Dermis blood vessel endothelial cell (primary cell): ENCODE results near the gene PTOV1. TPM values are rescaled to one million over a fixed set of nuclear protein-coding genes. Genes with fewer than 3 reads are reported as not detected.

Experiments
- DNase-seq: peaks from one replicate; pipeline ENCODE4 v3.0.0; 2010
- total RNA-seq: library from RNA; depleted of rRNA; stranded (reverse); fragments of >200 nt; gene quantifications from 2 replicates; pipeline ENCODE4 v1.2.3, GENCODE V29; 2014

The PTOV1 gene
- total RNA-seq, 1 donor from 2014 or later, result 57.2 TPM

GRCh38 chr19:49890349-49891311 is 39.7 kb downstream of the PTOV1 start:
- DNase-seq, result no peak

DNA sequence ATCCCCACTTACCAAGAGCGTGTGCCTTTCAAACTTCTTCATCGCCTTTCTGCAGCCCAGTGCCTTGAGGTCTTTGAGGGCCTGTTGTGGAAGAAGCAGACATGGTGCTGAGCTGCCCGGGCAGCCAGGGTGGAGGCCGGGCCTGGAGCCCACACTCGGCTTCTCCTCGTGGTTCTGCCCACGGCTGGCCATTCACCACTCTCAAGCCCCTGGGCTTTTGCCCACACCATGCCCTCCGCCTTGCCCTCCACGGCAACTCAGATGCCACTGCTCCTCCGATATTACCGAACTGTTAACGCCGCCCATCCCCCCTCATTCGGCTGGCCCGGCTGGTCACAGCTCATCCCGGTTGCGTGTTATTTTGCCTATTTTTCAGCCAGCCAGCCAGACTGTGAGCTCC is 40.4 kb downstream of the PTOV1 start:
- no peak for DNase-seq

- DNase-seq, result no peak
These were observed 41.8 kb downstream of the PTOV1 start for GRCh38 chr19:49892716-49893115.

DNA sequence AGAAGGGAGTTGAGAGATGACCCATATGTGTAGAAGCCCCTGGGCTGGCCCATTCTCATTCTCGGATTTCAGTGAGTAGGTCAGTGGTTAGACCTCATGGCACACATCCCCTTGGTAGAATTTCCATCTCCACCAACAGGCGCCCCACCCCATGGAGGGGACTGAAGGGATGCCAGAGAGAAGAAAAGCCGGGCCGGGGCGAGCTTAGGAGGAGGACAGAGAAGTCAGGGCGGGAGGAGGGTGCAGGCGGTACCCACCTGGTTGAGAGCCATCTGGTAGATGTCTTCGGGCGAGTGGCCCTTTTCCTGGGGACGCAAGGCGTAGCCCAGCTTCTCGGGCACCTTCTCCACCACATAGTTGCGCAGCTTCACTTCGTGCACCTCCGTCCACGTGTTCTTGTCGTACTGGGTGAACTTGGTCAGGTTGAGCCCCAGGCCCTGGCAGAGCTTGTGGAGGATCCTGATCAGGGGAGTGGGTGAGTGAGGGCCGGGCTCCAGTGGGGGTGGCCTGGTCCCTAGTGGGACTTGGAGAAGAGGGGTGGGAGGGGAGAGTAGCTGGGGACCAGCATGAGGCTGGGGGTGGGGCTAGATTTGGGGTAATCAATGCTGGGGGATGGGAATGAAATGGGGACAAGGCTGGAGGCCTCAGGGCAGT is 43.2 kb downstream of the PTOV1 start:
- DNase-seq, result no peak

- DNase-seq, result no peak
These were observed 44.1 kb downstream of the PTOV1 start for GRCh38 chr19:49894879-49895565.

GRCh38 chr19:49895566-49896297 is 44.8 kb downstream of the PTOV1 start:
- DNase-seq, result no peak

GRCh38 chr19:49896863-49897621 is 46.1 kb downstream of the PTOV1 start, which contains the start of gene IL4I1:
Gene IL4I1 (minus strand): TSS chr19:49896887. CDS start chr19:49896160, 727 bp downstream.
- peak; percentile 77 for DNase-seq

DNA sequence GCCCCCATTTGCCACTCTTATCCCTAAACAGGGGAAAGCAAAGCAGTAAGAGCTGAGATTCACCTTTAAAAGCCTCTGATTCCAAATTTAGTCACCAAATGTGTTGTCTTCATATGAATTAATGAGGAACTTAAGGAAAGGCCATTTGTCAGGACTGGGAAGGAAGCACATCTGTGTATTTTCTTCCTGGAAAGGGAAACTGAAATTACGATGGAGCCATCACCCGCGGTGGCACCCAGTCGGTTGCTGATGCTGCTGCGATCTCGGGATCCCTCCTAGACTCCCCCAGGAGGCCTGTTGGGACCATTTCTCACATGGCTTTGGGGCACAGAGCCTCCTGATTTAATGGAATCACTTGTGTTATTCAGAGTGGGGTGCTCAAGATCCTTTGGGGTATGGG is 53.2 kb downstream of the PTOV1 start:
- DNase-seq, result no peak

DNA sequence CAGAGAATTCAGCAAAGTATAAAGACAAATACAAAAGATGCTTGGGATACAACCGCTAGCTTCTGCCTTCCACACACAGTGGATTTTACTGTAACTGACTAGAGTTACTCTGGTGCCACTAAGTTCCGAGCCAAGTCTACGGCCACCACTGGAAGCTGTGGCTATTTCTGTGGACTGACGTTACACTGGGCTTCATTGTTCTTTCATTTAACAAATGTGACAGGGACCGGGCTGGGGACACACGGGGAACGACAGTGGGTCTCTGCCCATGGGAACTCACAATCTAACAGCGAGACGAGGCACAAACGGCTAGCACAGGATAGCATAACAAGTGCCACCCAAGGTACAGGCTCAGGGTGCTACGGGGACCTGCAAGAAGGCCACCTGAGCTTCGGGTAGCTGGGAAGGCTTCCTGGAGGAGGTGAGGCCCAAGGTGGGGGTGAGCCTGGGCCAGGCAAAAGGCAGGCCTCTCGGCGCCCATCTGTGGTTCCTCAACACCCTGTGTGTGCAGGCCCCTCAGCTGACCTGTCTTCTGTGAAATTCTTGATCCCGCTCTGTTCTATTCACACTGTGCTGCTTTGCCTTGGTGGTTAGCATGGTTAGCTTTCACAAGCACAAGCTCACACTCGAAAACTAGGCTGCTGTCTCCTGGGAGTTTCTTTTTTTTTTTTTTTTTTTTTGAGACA is 56.1 kb downstream of the PTOV1 start:
- no peak for DNase-seq

DNA sequence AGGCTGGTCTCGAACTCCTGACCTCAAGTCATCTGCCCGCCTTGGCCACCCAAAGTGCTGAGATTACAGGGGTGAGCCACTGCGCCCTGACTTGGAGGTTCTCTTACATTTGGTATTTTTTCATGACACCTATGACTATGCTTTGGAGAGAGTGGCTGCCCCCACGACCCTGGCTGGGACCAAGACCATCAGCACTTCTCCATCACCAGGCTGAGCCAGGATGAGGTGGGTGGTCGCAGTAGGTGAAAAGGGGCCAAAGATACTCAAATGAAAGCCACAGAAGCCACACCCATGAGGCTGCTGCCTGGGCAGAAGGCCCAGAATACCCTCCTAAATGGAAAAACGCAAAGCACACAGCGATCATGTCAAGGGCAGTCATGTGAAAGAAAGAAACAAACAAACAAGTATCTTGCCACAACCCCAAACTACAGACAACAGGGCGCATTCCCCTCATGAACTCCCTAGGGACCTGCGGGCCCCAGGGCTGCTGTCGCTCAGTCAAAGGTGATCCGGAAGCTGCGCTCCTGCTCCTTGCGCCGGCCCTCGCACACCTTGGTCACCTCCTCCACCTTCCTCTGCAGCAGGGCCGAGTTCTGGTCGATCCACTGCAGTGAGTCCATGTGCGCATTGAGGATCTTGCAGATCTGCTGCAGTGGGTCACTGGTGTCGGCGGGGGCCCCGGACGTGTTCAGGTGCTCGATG is 56.9 kb downstream of the PTOV1 start:
- DNase-seq, result no peak

DNA sequence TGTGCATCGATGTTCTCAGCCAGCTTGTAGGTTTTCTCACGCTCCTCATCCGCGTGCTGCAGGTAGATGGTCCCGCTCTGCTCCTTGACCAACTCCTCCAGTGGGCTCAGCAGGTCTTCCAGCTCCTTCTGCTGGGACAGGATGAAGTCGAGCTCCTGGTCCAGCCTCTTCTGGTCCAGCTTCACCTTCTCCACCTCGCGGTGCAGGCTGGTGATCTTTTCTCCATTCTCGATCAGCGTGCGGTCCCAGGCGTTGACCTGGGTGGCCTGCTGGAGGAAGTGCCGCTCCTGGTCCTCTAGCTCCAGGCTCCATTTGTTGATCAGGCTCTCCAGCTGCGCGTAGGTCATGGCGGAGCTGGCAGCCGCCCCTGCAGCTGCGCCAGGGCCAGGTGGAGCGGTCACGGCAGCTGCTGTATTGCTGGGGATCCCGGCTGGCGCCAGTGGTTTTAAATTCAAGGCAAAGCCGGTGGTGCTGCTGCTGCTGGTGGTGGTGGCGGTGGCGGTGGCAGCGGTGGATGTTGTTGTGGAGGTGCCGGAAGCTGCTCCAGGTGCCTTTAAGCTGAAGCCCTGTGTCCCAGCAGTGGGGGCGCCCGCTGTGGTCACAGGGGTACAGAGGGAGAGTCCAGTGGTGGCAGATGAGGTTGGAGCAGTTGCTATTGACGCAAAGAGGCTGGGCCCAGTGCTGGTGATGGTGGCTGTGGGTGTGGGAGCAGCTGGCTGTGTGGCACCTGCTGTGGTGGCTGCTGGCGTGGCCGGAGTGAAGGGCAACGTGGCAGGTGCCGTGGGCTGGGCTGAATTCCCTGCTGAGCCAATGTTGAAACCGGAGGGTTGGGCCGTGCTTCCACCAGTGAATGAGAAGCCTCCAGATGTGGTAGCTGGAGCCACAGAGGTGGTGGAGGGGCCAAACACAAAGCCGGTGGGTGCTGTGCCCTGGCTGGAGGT is 57.8 kb downstream of the PTOV1 start:
- DNase-seq, result no peak

GRCh38 chr19:49910179-49910578 is 59.2 kb downstream of the PTOV1 start:
- no peak for DNase-seq

Other genes with a start within 250 kb of the PTOV1 start
- gene RRAS, start 211.0 kb upstream of the PTOV1 start, total RNA-seq, result 24.3 and 28.6 TPM in 2 replicates
- gene SCAF1, start 208.9 kb upstream of the PTOV1 start, total RNA-seq, result 11.9 and 26.5 TPM in 2 replicates
- 47.3 and 79.9 TPM in 2 replicates for gene IRF3, start 185.3 kb upstream of the PTOV1 start, total RNA-seq
- 3.1 and 9.2 TPM in 2 replicates for gene BCL2L12, start 185.2 kb upstream of the PTOV1 start, total RNA-seq
- gene PRMT1, start 173.9 kb upstream of the PTOV1 start, total RNA-seq, result 282 and 338 TPM in 2 replicates
- gene ADM5, start 161.6 kb upstream of the PTOV1 start, total RNA-seq, result 0.70 and 1.5 TPM in 2 replicates
- 19.1 and 19.5 TPM in 2 replicates for gene CPT1C, start 160.0 kb upstream of the PTOV1 start, total RNA-seq
- gene TSKS, start 87.9 kb upstream of the PTOV1 start, total RNA-seq, result 0.17 TPM in 1 of 2 replicates, not detected in the other
- gene AP2A1, start 84.2 kb upstream of the PTOV1 start, total RNA-seq, result 52.1 and 129 TPM in 2 replicates
- 19.2 and 22.4 TPM in 2 replicates for gene FUZ, start 37.9 kb upstream of the PTOV1 start, total RNA-seq
- 13.4 and 34.4 TPM in 2 replicates for gene MED25, start 32.9 kb upstream of the PTOV1 start, total RNA-seq
- gene PNKP, start 16.4 kb downstream of the PTOV1 start, total RNA-seq, result 44.3 and 60.4 TPM in 2 replicates
- gene AKT1S1, start 26.2 kb downstream of the PTOV1 start, total RNA-seq, result 9.9 and 13.0 TPM in 2 replicates
- gene TBC1D17, start 26.5 kb downstream of the PTOV1 start, total RNA-seq, result 7.5 and 13.8 TPM in 2 replicates
- gene IL4I1, start 45.7 kb downstream of the PTOV1 start, total RNA-seq, result 2.1 and 3.6 TPM in 2 replicates
- 3.2 and 3.5 TPM in 2 replicates for gene ATF5, start 78.0 kb downstream of the PTOV1 start, total RNA-seq
- gene NUP62, start 78.3 kb downstream of the PTOV1 start, total RNA-seq, result 28.4 and 47.0 TPM in 2 replicates
- gene SIGLEC11, start 110.0 kb downstream of the PTOV1 start, total RNA-seq, result not detected in 2 replicates
- gene VRK3, start 174.2 kb downstream of the PTOV1 start, total RNA-seq, result 23.9 and 25.5 TPM in 2 replicates
- 6.9 and 12.3 TPM in 2 replicates for gene ZNF473, start 174.8 kb downstream of the PTOV1 start, total RNA-seq